ENCODE data around the gene LIPC. TPM values are rescaled to one million over a fixed set of nuclear protein-coding genes. Genes with fewer than 3 reads are reported as not detected.

Gene LIPC
- total and polyA plus RNA-seq, 10 donors, result 0.47 to 2.5 (median 1.0) TPM

GRCh38 chr15:58407236-58407775 is 24.5 kb upstream of the LIPC start:
- H3K4me3 ChIP-seq, result no peak overlapping the region
- WGBS, 5 donors, result 83 to 100% (median 92%) methylated on average over 1 of the region's 1 CpG

GRCh38 chr15:58407778-58408177 is 24.0 kb upstream of the LIPC start:
- H3K27ac ChIP-seq, result no peak overlapping the region
- DNase-seq, result no peak
- no peaks in the 10 kb centered on the region for H3K9me3 ChIP-seq
- peaks cover 0 to 10% (median 0%) of the 10 kb centered on the region in 6 donors for H3K4me1 ChIP-seq
- no peak overlapping the region for H3K4me3 ChIP-seq
- intact Hi-C loops (cut with DNase I; ENCODE audit: low total_unique reads), result no loop called here
- 85 to 95% (median 88%) methylated on average over 4 of the region's 4 CpGs for WGBS, 5 donors
- no peak for TF ChIP-seq POLR2AphosphoS5 (IDR thresholded peaks at IDR 0.05)
- no peak for TF ChIP-seq CTCF (IDR thresholded peaks at IDR 0.05 in 8 of 11, conservative IDR thresholded peaks at IDR 0.05 in 3 of 11)
- TF ChIP-seq POLR2A (IDR thresholded peaks at IDR 0.05), result no peak
- H3K27me3 ChIP-seq (replicated peaks in 1 of 7), result no peaks in the 10 kb centered on the region
- H3K36me3 ChIP-seq, result no peaks in the 10 kb centered on the region

More at GRCh38 chr15:58407236-58407775, 24.5 kb upstream of the LIPC start:
- Histone ChIP-seq H3K9me3 (no peaks in the 10 kb centered on the region), H3K36me3 (no peaks in the 10 kb centered on the region), H3K4me1 (peaks cover 0 to 10% (median 0%) of the 10 kb centered on the region in 6 donors), H3K27me3 (replicated peaks in 1 of 7) (no peaks in the 10 kb centered on the region), H3K27ac (no peak overlapping the region)
- TF ChIP-seq CTCF (IDR thresholded peaks at IDR 0.05 in 8 of 11, conservative IDR thresholded peaks at IDR 0.05 in 3 of 11) (no peak), POLR2A (IDR thresholded peaks at IDR 0.05) (no peak), POLR2AphosphoS5 (IDR thresholded peaks at IDR 0.05) (no peak)
- no peak for DNase-seq
- intact Hi-C loops (cut with DNase I; ENCODE audit: low total_unique reads), result no loop called here

- intact Hi-C loops (cut with DNase I; ENCODE audit: low total_unique reads), result no loop called here
- peaks cover 0 to 10% (median 0%) of the 10 kb centered on the region in 6 donors for H3K4me1 ChIP-seq
- TF ChIP-seq POLR2A (IDR thresholded peaks at IDR 0.05) (no peak), POLR2AphosphoS5 (IDR thresholded peaks at IDR 0.05) (no peak), CTCF (IDR thresholded peaks at IDR 0.05 in 8 of 11, conservative IDR thresholded peaks at IDR 0.05 in 3 of 11) (no peak)
- H3K9me3 ChIP-seq, result no peaks in the 10 kb centered on the region
- H3K36me3 ChIP-seq, result no peaks in the 10 kb centered on the region
- DNase-seq, result no peak
- H3K27me3 ChIP-seq (replicated peaks in 1 of 7), result no peaks in the 10 kb centered on the region
- H3K27ac ChIP-seq, result peak overlapping the region in 5 of 8 donors; percentile 20 to 56 (median 40)
- H3K4me3 ChIP-seq, result peak overlapping the region in 3 of 8 donors; percentile 23 to 57 (median 37)
Measured at GRCh38 chr15:58409861-58410260, 21.9 kb upstream of the LIPC start.

GRCh38 chr15:58410353-58410752 is 21.4 kb upstream of the LIPC start:
- intact Hi-C loops (cut with DNase I; ENCODE audit: low total_unique reads), result no loop called here
- no peaks in the 10 kb centered on the region for H3K9me3 ChIP-seq
- no peak for TF ChIP-seq CTCF (IDR thresholded peaks at IDR 0.05 in 8 of 11, conservative IDR thresholded peaks at IDR 0.05 in 3 of 11)
- no peak for TF ChIP-seq POLR2A (IDR thresholded peaks at IDR 0.05)
- TF ChIP-seq POLR2AphosphoS5 (IDR thresholded peaks at IDR 0.05), result no peak
- 39 to 61% (median 54%) methylated on average over 4 of the region's 4 CpGs for WGBS, 5 donors
- H3K27ac ChIP-seq, result peak overlapping the region in 5 of 8 donors; percentile 20 to 56 (median 40)
- DNase-seq, result no peak
- H3K27me3 ChIP-seq (replicated peaks in 1 of 7), result no peaks in the 10 kb centered on the region
- H3K4me3 ChIP-seq, result peak overlapping the region in 4 of 8 donors; percentile 22 to 57 (median 30)
- H3K4me1 ChIP-seq, result peaks cover 0 to 10% (median 0%) of the 10 kb centered on the region in 6 donors
- H3K36me3 ChIP-seq, result no peaks in the 10 kb centered on the region

Data from spleen (tissue), 11 donors.